Stimulated activated CD4-positive, alpha-beta T cell treated with anti-CD3 and anti-CD28 coated beads, Interleukin-1b, Interleukin-23, amount 100 ng/mL, for 24 hours (primary cell): ENCODE measurements around the gene LRRC72.
"Not testable (repeated sequence)": the region's sequence is repeated elsewhere in the genome, so short reads cannot be mapped to it uniquely, and the experiment has no call there.

Source experiments
- DNase-seq, 4 experiments: peaks; one replicate each; pipeline ENCODE4 v3.0.0-alpha.2; 2020; ENCODE audit warnings: low read depth in 4 of 4, low spot score in 1 of 4

Gene LRRC72

DNA sequence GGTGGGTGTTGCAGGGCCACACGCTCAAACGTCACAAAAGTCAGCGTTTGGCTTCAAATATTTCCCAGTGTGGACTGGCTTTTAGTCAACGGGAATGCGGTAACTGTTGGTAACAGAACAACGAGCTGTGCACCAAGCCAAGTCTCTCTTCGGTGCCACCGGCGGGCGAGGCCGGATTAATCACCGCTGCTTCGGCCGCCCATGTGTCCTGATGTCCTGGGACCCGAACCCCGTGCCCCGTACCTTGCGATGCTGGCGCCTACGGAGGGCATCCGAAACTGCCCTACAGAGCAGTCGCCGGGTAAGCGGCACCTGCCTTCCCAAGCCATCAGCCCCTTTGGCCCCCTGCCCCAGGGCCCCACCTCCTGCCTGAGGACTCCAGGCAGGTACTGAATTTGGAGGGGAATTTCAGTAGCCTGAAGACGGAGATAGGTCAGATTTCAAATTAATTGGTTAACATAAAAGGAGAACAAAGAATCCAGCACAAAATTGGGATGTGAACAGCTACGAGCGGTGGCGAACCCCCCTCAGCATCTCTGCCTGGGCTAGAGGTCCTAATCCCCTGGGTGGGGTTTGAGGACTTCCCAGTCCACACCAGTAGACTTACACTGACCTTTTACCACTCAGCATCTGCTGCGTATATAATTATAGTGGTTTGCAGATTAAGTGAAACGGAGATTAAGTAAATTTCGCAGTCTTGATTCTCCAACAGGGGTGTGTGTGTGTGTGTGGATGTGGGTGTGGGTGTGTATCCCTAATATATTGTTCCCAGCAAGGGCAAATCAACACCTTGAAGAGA, at the start of gene LRRC72:
Gene LRRC72 (plus strand): TSS at position 84 of the 799 bp plus-strand sequence. CDS start 128 bp downstream, at position 212.
- no peak for DNase-seq

GRCh38 chr7:16479161-16479560, 47.5 kb upstream of the LRRC72 start:
- no peak for DNase-seq

GRCh38 chr7:16479591-16479990, 47.0 kb upstream of the LRRC72 start:
- DNase-seq: no peak

GRCh38 chr7:16484453-16485158, 42.0 kb upstream of the LRRC72 start:
- no peak for DNase-seq

DNA sequence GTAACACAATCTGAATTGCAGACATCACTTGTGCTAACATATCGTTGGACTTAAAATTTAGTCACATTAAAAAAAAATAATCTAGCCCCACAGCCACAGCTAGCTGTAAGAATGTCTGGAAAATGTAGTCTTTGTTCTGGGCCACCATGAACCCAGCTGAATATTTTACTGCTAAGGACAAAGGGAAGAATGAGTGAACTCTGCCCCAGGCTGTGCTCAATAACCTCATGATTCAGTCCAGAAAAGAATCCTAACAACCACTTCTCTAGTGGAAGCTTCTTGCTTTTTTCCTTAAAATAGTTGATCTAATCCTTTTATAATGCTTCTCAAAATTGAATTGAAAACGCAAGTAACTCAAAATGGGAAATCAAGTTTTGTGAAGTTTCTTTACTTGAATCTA, 35.5 kb upstream of the LRRC72 start:
- no peak for DNase-seq

DNA sequence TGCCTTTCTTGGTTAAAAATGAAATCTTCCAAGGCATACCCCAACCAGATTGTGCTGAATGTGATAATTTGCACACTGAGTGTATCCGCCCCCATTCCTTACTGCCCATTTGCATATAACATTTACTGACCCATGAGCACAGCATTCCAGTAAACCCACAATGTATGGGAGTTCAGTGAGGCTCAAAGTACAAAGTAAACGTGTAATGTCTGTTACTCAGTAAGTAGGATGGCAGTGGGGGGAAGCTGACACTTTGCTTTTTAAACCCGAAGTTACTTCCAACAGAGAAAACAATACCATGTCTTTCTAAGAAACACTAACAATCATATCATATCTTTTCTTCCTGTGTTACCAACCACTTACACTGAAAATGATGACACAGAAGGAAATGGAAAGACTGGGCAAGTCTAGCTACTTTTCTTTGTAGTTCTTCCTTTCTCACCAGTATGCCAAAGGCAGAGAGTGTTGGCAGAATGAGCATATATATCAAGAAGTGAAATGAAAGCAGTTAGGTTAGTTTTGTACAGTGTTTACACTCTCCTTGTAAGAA, 34.0 kb upstream of the LRRC72 start:
- DNase-seq: no peak

DNA sequence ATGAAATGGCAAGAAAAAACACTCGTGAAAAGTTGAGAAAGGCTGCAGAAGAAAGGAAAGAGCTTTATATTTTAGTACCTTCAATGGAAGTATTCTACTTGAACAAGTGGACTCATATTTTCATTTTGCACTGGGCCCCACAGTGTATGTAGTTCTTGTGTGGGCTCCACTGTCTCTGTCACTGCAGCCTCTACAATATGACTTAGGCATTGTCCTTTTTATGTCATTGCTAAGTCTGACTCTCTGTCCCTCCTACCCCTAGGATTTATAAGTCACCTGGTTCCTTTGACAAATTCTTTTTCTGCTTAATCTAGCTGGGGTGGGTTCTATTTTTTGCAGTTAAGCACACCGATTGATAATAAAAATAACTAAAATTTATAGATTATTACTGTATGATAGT, 33.4 kb upstream of the LRRC72 start:
- no peak for DNase-seq

- DNase-seq: no peak
Measured at GRCh38 chr7:16494551-16494950, 32.1 kb upstream of the LRRC72 start.

DNA sequence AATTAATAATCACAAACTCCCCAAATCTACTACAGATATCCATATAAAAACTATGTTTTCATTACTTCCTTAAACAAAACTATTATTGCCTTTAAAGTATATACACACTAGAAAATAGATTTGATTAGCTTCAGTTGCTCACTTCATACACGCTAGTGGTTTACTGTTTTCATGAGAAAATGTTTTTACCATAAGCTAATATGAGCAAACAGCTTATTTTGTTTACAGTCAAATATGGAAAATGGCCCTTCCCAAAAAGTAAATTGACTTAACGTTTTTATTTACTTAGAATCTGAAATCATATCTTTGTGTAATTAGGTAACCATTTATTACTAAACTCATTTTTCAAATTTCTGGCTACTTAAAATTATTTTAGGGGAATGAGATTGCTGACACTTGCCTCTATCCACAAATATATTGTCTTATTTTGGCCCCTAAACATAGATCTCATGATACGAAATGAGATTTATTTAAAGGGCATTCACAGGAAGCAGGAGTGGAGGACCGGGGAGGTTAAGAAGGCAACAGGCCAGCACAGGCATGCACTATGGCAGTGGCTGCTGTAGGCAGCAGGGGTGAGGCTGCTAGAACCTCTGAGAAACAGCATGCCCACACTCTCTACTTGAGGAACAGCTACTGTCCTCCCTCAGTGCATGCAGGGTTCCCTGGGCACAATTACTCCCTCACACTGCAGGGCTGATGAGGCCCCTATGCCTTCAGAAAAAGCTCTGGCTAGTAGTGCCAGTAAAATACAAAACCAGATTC, 31.5 kb upstream of the LRRC72 start:
- no peak for DNase-seq

DNA sequence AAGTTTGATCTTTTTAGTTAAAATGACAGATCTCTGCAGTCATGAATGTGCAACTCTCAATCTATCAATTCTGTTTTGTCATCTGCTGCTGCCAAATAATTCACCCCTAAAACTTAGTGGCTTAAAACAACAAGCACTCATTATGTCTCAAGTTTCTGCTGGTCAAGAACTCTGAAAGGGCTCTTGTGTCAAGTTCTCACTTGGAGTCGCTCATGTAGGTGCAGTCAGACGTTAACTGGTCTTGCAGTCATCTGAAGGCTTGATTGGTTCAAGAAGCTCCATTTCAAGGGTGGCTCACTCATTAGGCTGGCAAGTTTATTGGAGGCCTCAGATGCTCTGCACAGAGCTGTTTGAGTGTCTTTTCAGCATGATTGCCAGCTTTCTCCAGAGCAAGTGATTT, 28.5 kb upstream of the LRRC72 start:
- DNase-seq: no peak

DNA sequence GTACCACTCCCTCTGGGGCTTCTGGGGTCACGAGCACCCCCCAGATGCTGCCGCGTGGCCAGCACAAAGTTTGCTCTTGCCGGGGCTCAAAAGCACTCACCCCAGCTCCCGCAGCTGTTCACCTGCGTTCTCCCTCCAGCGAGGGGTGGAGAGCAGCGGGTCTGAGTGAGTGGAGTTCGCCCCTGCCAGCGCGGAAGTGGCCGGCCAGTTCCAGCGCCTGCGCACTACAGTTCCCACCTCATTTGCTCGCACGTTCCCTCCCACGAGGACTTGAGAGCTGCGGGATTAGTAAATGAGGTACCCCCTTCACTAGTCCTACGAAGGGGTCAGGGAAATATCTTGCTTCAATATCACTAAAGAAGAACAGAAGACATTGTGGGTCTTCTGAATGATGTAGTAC, 24.3 kb upstream of the LRRC72 start:
- no peak for DNase-seq

GRCh38 chr7:16504019-16504418, 22.6 kb upstream of the LRRC72 start:
- DNase-seq: no peak

DNA sequence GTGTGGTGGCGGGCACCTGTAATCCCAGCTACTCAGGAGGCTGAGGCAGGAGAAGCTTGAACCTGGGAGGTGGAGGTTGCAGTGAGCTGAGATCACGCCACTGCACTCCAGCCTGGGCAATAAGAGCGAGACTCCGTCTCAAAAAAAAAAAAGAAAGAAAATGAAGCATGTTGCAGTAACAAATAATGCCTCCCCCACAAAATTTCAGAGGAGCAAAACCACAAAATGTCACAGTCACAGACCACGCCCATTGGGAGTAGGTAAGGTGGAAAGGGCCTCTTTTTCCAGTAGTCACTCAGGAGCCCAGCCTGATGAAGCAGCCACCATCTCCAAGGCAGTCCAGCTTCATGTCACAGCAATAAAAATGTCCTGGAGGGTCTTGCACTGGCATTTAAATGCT, 20.2 kb upstream of the LRRC72 start:
- not testable (repeated sequence) for DNase-seq

- no peak for DNase-seq
Measured at GRCh38 chr7:16509829-16510228, 16.8 kb upstream of the LRRC72 start.

GRCh38 chr7:16511314-16511713, 15.3 kb upstream of the LRRC72 start:
- DNase-seq: no peak

GRCh38 chr7:16512097-16512496, 14.5 kb upstream of the LRRC72 start:
- no peak for DNase-seq

GRCh38 chr7:16514271-16514670, 12.4 kb upstream of the LRRC72 start:
- no peak for DNase-seq

- no peak for DNase-seq
Measured at GRCh38 chr7:16514729-16515128, 11.9 kb upstream of the LRRC72 start.

GRCh38 chr7:16515785-16516685, 10.6 kb upstream of the LRRC72 start:
- DNase-seq: no peak

DNA sequence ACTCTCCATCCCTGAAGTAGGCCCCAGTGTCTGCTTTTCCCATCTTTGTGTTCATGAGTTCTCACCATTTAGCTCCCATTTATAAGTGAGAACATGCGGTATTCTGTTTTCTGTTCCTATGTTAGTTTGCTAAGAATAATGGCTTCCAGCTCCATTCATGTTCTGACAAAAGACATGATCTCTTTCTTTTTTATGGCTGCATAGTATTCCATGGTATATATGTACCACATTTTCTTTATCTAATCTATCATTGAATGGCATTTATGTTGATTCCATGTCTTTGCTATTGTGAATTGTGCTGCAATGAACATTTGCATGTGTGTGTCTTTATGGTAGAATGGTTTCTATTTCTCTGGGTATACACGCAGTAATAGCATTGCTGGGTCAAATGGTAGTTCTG, 6.6 kb upstream of the LRRC72 start:
- DNase-seq: not testable (repeated sequence)

GRCh38 chr7:16524332-16524731, 2.3 kb upstream of the LRRC72 start:
- no peak for DNase-seq
